ENCODE results near the gene AIP.
"Not testable (repeated sequence)": the region's sequence is repeated elsewhere in the genome, so short reads cannot be mapped to it uniquely, and the experiment has no call there.

Gene AIP

DNA sequence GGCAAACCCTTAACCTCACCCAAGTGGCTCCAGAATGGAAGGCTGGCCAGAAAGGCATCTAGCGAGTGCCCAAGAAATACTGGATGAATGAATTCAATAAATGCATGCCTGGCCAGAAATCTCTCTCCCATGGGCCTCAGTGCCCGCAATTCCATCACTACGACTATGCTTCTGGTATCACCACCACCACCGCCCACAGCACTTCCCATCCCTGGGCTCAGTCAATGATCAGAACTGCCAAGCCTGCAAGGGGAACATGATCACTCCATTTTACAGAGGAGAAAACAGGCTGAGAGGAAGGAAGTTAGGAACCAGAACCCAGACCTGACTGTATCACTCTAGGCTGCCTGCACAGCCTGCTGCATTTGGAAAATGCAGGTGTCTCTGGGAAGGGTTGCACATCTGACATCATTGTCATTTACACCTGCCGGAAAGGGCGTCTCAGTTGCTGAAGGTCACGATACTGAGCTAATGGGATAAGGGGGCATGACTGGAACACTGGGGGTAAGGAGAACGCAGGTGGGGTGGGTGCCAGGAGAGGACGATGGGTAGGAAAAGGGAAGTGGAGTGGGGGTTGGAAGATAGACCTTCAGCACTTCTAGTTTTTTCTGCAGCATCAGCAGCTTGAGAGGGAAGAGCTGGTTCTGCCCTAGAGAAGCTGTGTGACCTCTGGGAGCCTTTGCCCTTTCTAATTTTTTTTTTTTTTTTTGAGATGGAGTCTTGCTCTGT, 33.5 kb upstream of the AIP start:
- no peak for DNase-seq

DNA sequence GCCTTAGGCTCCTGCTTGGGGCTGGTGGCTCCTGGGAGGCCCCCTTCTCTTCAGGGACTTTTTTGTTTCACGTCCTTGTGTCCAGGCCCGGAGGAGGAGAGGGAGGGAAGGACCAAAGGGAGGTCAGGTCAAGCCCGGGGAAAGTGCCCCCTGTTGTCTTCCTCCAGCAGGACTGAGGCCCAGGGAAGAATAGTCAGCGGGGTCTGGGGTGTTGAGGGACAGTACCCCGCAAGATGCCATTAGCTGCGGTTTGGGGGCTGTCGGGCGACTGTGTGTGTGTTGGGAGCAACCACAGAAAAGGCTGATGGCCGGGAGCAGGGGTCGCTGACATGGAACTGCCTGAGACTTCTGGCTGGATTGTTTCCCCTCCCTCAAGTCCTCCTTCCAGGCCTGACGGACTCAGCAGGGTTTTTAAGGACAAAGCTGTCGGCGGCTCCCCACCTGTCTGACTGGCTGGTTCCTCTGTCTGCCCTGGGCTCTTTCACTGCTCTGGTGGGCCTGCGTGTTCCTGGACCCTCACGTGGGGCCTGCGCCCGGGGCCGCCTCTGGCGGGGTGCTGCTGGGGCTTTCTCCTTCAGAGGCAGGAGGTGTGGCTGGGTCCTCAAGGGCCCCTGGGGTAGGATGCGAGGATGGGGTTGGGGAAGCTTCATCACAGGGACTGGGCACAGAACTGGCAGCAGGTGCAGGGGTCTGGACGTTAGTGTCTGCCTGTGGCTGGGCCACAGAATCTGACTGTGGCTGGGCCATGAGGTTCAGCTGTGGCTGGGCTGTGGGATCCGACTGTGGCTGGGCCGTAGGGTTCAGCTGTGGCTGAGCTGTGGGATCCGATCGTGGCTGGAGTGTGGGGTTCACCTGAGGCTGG, 31.8 kb upstream of the AIP start:
- no peak for DNase-seq

DNA sequence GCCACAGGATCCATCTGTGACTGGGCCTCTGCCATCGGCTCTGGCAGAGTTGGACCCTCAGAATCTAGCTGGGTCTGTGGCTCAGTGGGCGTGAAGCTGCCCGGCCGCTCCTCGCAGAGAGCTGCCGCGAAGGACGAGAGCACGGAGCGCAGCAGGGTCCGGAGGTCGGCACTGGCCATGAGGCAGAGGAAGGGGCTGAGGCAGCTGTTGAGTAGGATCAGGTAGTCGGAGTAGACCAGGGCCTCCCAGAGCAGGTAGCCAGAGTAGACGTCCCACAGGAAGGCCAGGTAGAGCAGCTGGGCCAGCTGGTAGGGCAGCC, 31.2 kb upstream of the AIP start:
- DNase-seq = no peak

DNA sequence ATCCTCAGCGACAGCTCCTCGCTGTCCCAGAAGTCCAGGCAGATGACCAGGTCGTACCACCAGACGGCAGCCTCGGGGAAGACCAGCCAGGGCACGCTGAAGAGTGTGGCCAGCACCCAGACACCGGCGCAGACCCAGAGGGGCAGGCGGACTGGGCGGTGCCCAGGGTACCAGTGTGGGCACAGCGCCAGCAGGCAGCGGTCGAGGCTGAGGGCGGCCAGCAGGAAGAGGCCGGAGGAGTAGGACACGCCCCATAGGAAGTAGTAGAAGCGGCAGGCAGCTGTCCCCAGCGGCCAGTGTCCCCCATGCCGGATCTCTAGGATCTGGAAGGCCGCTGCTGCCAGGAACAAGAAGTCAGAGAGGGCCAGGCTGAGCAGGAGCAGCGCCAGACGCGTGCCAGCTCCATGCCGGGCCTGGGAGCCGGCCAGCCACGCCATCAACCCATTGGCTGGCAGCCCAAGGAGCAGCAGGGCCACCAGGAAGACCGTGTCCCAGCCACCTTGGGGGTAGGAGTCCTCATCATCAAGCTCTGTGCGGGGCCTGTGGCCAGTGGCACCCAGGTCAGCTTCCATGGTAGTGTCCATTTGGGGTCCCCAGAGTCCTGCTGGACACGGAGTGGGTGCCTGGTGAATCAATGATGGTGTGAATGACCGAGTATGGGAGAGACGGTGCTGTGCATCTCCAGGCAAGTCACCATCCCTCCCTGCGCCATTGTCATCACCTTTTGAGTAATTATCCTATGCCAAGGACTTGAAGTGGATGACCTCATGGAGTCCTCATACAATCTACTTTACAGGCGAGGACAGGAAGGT, 30.5 kb upstream of the AIP start, which contains the start of gene GPR152:
GPR152 (minus strand) TSS at position 589 of the 812 bp plus-strand sequence; CDS start at position 584, 5 bp downstream.
- DNase-seq = no peak

DNA sequence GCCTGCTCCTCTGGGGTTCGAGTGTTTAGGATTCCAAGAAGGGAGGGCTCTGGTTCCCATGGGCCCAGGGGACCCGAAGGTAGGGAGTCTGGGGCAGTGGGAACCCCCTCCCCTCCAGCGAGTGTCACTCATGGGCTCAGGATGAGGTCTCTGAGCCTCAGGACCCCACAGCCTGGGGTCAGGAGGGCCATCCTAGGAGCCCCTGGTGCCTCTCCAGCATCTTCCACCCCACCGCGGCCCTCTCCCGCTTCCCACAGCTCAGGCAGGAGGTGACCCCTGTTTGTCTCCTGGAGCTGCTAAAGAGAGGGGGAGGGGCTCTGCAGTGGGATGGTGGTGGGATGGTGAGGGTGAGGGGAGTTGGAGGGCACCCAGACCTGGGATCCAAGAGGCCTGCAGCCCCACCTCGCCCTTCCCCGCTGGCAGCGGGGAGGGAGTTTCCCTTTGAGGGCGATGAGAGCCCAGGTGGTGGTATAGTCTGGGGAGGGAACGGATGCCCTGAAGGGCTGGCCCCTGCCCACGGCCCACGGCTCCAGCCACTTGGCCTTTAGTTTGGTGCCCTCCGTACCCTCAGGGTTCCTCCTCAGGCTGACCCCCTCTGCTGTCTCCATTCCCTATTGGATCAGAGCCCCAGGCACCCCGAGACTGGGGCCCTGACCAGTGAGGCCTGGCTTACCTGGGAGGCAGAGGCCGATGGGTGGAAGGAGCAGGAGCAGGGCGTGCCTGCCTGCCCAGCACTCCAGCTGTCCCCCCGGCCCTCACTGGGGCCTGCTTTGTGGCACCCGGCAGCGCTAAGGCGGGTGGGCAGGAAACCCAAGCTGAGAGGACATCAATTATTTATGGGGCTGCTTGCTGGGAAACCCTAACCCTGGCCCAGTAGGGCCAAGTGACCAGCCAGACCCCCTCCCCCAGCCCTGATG, 28.8 kb upstream of the AIP start:
- no peak for DNase-seq

DNA sequence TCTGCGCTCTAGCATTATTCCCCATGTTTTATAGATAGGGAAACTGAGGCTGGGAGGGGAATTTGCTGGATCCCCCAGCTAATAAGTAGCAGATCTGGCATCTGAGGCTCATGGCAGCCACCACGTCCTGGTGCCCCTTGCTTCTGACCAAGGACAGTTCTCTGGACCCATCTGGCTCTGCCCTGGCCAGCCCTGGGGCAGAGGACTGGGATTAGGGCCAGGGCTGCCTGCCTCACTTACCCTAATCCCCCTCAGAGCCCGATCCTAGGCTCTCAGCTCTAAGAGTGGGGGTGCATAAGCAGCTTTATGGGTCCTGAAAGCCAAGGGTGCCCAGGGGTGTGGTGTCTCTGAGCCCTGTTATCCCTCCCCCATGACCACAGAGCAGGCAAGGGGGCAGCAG, 27.8 kb upstream of the AIP start, which contains the start of gene CABP4:
CABP4 (plus strand) TSS at position 301 of the 400 bp plus-strand sequence; CDS start at position 371, 70 bp downstream.
- no peak for DNase-seq

DNA sequence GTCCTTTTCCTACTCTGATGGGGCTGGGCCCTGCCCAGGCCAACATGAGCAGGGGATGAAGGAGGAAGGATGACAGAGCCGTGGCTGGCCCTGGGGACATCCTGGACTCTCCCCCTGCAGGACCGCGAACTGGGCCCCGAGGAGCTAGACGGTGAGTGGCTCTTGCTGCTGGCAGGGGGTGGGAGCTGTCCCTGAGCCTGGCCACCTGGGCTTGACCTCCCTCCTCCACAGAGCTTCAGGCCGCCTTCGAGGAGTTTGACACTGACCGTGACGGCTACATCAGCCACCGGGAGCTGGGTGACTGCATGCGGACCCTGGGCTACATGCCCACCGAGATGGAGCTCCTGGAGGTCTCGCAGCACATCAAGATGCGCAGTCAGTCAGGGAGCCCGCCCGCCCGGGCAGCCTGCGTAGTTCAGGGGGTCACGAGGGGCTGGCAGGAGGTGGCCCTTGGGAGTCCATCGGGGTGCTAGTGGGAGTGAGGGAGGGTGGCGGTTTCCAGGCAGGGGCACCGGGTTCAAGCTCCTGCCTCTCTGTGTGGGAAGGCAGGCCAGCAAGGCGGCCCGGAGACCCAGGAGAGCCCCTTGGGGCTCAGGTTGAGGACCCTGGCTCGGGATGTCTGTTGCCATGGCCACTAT, 26.6 kb upstream of the AIP start:
- DNase-seq = no peak

DNA sequence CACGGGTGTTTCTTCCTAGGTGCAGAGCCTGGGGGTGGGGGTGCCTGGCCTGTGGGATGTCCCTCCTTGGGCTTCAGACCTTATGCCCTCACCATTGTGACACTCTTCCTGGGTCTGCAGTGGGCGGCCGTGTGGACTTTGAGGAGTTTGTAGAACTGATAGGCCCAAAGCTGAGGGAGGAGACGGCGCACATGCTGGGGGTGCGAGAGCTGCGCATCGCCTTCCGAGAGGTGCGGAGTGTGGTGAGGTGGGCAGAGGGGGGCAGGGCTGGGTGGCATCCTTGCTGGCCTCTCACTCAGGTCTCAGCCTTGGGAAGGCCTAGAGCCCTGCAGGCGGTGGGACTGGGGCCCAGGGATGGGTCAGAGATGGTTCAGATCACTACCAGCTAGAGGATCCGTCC, 25.4 kb upstream of the AIP start:
- DNase-seq = no peak

DNA sequence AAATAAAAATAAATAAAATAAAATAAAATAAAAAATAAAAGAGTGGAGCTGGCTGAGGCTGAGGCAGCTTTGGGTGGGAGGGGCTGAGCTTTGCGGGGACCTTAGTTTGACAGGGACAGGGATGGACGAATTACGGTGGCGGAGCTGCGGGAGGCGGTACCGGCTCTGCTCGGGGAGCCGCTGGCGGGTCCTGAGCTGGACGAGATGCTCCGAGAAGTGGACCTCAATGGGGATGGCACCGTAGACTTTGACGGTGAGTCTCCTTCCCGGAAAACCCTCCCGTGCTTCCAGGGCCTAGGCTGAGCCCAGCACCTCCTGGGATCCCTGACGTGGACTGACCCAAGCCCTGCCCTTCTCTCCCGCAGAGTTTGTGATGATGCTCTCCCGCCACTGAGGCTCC, 24.6 kb upstream of the AIP start:
- no peak for DNase-seq

DNA sequence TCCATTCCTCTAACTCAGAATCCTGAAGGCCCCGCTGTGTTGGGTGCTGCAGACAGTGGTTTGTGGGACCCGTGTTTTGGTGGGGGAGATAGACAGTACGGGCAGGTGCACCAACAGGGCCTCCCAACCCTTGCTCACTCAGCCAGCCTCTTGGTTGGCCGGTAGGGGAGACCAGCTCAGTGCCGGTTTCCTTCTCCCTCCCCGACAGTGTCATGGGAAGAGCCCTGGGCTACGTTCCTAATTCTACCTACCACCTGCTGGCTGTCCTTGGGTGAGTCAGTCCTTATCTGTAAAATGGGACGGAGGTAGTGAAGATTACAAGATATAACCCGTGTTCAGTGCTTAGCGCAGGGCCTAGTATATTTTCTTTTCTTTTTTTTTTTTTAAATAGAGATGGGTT, 19.6 kb upstream of the AIP start:
- no peak for DNase-seq

DNA sequence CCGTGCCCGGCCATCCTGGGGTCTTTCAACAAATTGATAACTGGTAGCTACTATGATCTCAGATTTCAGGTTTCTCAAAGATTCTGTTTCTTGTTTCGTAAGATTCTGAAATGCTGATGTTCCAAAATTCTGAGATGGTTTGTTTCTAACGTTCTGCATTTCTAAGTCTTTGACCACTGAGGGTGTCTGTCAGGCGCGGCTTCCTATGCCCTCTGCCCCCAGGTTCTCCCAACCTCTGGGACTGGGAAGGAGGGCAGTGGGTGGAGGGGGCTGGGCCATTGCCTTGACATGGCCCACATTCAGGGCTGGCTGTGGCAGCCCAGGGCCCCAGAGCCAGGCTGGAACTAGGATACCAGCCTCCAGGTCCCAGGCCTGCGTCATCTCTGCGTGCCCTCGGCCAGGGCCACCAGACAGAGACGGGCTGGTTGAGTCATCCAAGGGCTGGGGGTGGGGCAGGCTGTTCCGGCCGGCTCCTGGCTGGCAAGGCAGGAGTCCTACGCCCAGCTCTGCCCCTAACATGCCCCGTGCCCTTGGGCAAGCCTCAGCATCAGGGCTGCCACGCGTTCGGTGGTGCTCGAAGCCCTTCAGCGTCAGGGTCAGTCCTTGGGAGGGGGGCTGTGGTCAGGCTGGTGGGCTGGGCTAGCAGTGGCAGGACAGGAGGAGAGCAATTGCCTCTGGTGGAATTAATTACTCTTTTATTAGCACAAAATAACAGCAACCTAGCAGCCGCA, 19.0 kb upstream of the AIP start:
- no peak for DNase-seq

DNA sequence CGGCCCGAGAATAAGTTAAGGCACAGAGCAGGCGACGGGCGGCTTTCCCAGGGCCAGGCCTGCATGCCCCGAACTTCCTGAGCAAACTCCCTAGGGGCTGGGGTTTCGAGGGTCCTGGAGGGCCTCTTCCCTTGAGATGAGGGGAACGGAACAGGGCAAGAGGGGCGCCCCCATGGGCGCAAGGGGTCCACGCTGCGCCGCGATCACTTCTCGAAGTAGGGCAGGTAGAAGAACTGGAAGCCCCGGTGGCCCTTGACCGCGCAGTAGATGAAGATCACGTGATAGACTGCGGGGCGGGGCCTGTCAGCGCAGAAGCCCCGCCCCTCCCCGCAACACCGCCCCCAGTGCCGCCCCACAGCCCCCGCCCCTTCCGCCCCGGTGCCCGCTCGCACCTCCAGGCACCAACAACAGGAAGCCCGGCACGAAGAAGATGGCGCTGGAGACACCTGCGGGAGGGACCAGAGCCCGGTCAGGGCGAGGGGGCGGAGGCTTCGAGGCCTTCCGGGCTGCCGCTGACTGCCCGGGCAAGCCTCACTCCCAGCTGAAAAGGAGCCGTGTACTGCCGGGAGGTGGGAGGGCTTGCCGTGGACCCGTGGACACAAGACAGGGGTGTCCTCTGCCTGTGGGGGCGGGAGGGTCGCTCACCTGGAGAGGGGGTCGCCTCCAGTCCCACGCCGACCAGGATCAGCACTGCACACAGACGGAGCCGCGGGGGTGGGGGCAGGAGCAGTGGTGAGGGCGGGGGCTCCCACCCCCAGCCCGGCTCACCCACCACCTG, 18.2 kb upstream of the AIP start:
- DNase-seq = peak; percentile 89

DNA sequence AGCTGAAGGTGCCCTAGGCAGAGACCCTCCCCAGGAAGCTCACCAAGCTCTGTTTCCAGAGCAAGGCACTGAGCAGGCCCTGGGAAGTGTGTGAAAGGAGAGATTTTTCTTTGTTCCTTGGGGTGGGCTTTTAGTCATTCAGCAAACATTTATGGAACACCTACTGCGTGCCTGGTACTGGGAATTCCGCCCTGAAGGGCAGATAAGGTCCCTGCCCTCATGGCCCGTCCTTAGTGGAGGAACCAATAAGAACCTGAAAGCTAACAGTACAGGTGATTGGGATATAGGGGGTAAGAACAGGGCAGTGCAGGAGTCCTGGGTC, 17.7 kb upstream of the AIP start:
- no peak for DNase-seq

DNA sequence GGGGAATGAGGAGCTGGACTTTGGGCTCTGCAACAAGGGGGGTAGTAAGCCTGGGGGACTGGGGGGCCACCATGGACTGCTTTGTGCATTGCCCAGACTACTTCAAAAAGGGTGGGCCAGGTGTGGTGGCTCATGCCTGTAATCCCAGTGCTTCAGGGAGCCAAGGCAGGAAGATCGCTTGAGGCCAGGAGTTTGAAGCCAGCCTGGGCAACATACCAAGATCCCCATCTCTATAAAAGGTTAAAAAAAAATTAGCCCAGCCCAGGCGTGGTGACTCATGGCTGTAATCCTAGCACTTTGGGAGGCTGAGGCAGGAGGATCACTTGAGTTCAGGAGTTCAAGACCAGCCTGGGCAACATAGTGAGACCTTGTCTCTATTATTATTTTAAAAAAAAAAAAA, 17.3 kb upstream of the AIP start:
- not testable (repeated sequence) for DNase-seq

DNA sequence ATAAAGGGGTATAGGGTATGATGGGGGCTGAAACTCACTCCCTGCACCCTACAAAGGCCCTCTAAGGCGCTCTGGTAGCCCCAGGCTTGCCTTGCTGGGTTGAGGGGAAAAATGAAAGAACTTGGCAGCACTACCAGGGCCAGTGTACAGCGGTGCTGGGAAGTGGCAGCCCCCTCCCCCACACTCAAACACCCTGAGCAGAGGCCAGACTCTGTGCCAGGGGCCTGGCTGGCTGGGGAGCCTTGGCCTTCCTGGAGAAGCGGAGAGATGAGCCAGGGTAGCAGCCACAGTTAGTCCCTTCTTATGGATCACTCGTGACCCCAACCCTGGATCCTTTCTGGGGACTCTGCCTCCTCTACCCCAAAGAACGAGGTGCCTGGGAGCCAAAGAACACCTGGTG, 16.5 kb upstream of the AIP start:
- no peak for DNase-seq

DNA sequence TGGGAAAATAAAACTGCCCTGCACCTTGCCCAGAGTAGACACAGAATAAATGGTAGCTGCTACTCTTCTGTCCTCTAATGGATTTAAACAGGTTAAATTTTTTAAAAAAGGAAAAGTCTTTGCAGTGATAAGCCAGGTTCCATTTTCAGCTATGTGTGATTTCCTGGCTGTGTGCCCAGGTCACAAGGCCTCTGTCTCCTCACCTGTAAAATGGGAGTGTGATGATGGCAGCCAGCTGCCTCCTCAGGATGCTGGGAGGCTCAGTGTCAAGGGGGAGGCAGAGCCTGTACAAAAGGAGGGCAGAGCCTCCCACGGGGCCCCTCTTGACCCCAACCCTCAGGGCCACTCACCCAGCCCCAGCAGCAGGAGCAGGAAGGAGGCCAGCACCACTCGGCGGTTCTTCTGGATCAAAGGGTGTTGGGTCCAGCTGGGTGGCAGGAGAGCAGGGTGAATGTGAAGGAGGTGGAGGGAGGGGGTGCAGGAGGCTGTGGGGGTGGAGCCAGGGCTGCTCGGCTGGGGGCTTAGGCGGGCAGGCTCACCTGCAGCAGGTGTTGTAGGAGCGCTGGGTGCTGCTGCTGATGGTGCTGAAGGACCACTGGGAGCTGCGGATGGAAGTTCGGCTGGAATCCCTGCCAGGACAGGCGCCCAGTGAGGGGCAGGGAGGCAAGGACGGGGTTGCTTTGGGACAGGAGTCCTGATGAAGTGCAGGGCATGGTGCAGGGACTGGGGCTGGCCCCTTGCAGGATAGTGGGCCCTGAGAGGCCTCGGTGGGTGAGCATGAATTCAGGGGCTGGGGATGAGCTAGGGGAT, 15.7 kb upstream of the AIP start:
- DNase-seq = no peak

DNA sequence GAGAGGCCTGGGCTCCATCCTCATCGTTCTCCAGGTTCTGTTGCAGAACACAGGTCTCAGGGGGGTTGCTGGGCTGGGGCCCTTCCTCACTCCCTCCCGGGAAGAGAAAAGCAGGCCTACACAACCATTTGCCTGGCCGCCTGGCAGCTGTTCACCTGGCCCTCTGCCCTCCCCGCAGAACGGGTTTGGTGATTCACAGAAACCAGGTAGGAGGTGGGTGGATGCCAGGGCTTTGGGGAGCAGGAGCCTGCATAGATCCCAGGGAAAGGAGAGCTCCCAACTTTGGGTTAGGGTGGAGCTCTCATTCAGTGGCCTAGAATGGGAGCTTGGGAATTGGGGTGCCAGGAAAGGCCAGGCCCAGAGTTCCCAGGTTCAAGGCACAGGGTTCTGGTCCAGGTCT, 14.8 kb upstream of the AIP start:
- DNase-seq = no peak

DNA sequence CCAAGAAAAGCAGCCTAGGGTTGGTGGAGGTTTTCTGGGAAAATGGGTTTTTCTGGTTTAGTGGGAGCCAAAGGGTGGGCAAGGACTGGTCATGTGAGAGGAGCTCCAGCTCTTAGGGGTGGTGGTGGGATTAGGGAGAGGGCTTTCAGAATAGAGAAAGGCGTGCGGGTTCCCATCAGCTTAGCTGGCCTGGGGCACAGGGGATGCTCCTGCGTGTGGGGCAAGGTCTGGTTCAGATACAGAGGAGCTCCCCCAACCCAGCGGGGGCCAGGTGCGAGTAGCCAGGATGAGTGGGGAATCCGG, 14.4 kb upstream of the AIP start:
- DNase-seq = no peak

DNA sequence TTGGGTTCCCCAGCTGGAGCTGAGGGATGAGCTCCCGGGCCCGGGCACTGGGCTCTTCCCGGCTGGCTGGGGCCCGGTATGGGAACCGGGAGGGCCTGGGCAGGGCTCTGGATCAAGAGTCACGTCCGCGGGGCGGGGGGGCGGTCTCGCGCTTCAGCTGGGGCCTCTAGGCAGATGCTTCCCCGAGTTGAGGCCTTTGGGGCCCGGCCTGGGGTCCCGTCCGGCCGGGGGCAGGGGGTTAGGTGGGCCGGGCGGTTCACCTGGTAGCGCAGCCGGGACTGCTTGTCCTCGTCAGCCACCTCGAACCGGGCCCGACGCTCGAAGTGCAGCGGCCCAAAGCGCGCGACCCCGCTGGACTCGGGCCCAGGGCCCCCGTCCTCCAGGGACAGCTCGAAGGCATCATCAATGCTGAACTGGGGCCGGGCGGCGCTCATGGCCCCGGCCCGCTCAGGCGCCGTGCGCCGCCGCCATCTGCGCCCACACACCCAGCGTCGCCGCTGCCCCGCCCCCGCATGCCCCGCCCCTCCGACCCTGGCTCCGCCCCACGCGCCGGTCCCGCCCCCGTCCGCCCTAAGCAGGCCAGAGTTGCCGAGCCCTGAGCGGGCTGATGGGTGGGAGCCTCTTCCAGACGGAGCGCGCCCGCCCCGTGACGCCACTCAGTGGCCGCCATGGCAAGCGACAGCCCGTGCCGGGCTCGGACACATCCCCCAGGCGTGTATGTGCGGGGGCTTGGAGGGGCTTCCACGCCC, 13.9 kb upstream of the AIP start, which contains the start of gene TMEM134:
TMEM134 (minus strand) TSS at position 493 of the 749 bp plus-strand sequence; CDS start at position 434, 59 bp downstream.
- DNase-seq = peak; percentile 91
